GM18526 (cell line): Measurements from ENCODE around the gene TAF7.

Source experiments
- POLR2A ChIP-seq: IDR thresholded peaks from 3 replicates; pipeline ENCODE4 v1.6.1; 2011; ENCODE audit not compliant: insufficient read length; ENCODE audit errors: extremely low read depth

Gene TAF7

DNA sequence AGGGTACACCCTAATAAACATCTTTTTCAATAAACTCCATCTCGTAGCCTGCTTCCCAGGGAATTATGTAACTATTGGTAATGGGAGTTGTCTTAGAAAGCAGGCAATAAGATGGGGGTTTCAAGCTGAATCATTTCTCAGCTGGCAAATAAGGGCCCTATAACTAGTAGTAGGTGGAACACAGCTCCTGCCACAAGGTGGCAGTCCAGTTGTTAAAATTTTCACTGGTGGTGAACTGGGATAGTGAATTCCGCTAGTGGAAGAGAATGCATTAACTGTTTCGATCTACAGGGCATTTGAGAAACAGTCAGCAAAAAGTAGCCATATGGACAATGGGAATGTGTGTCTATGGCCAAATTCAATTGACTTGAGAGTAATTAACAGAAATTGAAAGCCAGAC lies 47.7 kb downstream of the TAF7 start:
- no peak for TF ChIP-seq POLR2A

GRCh38 chr5:141269195-141269594 lies 51.4 kb downstream of the TAF7 start:
- no peak for TF ChIP-seq POLR2A
